Measurements from ENCODE around the gene PTTG1IP. TPM values are rescaled to one million over a fixed set of nuclear protein-coding genes. Genes with fewer than 3 reads are reported as not detected.

Gene PTTG1IP
- total RNA-seq, 1 experiment from 2014 or later, result 136 TPM

DNA sequence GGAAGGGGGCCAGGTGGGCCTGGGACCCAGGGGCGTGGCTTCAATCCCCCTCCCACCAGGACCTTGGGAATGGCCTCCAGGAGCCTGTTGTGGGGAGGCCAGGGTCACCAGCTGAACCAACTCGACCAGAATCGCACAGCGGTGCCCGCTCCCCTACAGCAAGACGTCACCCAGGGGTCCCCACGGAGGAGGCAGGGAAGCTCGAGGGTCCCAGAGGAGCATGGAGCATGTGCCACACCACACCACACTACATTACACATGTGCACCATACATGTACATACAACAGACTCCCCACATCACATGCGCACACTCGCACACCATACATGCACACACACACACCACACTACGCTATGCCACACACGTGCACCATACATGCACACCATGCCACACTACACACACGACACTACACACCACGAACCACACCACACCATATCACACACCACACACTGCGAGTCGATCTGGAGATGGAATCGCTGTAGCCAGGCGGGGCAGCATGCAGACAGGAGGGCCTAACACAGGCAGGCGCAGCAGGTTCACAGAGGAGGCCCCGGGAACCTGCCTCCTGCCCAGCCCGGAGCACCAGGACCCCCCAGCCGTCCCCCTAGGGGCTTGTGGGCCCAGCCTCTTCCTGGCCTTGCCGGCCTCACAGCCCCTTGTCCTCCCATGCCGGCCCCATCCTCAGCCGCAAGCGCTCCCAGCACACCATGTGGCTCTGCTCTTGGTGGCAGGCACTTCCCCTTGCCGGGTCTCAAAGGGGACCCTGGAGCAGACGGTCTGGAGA lies 46.6 kb upstream of the PTTG1IP start:
- intact Hi-C loops (cut with micrococcal nuclease; ENCODE audit: unreplicated experiment), result no loop called here
- TF ChIP-seq, protein P1, sequence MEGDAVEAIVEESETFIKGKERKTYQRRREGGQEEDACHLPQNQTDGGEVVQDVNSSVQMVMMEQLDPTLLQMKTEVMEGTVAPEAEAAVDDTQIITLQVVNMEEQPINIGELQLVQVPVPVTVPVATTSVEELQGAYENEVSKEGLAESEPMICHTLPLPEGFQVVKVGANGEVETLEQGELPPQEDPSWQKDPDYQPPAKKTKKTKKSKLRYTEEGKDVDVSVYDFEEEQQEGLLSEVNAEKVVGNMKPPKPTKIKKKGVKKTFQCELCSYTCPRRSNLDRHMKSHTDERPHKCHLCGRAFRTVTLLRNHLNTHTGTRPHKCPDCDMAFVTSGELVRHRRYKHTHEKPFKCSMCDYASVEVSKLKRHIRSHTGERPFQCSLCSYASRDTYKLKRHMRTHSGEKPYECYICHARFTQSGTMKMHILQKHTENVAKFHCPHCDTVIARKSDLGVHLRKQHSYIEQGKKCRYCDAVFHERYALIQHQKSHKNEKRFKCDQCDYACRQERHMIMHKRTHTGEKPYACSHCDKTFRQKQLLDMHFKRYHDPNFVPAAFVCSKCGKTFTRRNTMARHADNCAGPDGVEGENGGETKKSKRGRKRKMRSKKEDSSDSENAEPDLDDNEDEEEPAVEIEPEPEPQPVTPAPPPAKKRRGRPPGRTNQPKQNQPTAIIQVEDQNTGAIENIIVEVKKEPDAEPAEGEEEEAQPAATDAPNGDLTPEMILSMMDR (IDR thresholded peaks at IDR 0.05; ENCODE audit: unreplicated experiment), result no peak
- no TSS peak for BruUV-seq (replicated peaks)
- Mint-ChIP-seq H3K9me3 (ENCODE audit: low read depth, unreplicated experiment) (no peaks in the 10 kb centered on the region), H3K36me3 (ENCODE audit: insufficient read depth, unreplicated experiment) (no peaks in the 10 kb centered on the region), H3K4me3 (ENCODE audit: low read depth, unreplicated experiment) (no peak overlapping the region), H3K4me1 (ENCODE audit: low read depth, unreplicated experiment) (peaks cover 7% of the 10 kb centered on the region), H3K27ac (ENCODE audit: unreplicated experiment) (no peak overlapping the region), H3K27me3 (ENCODE audit: unreplicated experiment) (peaks cover 55% of the 10 kb centered on the region)
- DNase-seq, result no peak
- CTCF ChIA-PET, result no interaction called here

GRCh38 chr21:44919111-44919912 lies 45.8 kb upstream of the PTTG1IP start:
- Mint-ChIP-seq H3K27me3 (ENCODE audit: unreplicated experiment) (peaks cover 47% of the 10 kb centered on the region), H3K9me3 (ENCODE audit: low read depth, unreplicated experiment) (no peaks in the 10 kb centered on the region), H3K4me3 (ENCODE audit: low read depth, unreplicated experiment) (no peak overlapping the region), H3K4me1 (ENCODE audit: low read depth, unreplicated experiment) (peaks cover 4% of the 10 kb centered on the region), H3K27ac (ENCODE audit: unreplicated experiment) (no peak overlapping the region), H3K36me3 (ENCODE audit: insufficient read depth, unreplicated experiment) (no peaks in the 10 kb centered on the region)
- CTCF ChIA-PET, result no interaction called here
- BruUV-seq (replicated peaks), result no TSS peak
- TF ChIP-seq, protein P1 (IDR thresholded peaks at IDR 0.05; ENCODE audit: unreplicated experiment), result no peak
- intact Hi-C loops (cut with micrococcal nuclease; ENCODE audit: unreplicated experiment), result no loop called here
- no peak for DNase-seq

- H3K36me3 Mint-ChIP-seq (ENCODE audit: insufficient read depth, unreplicated experiment), result no peaks in the 10 kb centered on the region
- intact Hi-C loops (cut with micrococcal nuclease; ENCODE audit: unreplicated experiment), result no loop called here
- TF ChIP-seq, protein P1 (IDR thresholded peaks at IDR 0.05; ENCODE audit: unreplicated experiment), result no peak
- H3K4me1 Mint-ChIP-seq (ENCODE audit: low read depth, unreplicated experiment), result peaks cover 8% of the 10 kb centered on the region
- no TSS peak for BruUV-seq (replicated peaks)
- H3K4me3 Mint-ChIP-seq (ENCODE audit: low read depth, unreplicated experiment), result no peak overlapping the region
- CTCF ChIA-PET, result no interaction called here
- H3K27ac Mint-ChIP-seq (ENCODE audit: unreplicated experiment), result no peak overlapping the region
- H3K27me3 Mint-ChIP-seq (ENCODE audit: unreplicated experiment), result peaks cover 40% of the 10 kb centered on the region
- no peak for DNase-seq
- no peaks in the 10 kb centered on the region for H3K9me3 Mint-ChIP-seq (ENCODE audit: low read depth, unreplicated experiment)
Observed at GRCh38 chr21:44918581-44919033, 45.1 kb upstream of the PTTG1IP start.

DNA sequence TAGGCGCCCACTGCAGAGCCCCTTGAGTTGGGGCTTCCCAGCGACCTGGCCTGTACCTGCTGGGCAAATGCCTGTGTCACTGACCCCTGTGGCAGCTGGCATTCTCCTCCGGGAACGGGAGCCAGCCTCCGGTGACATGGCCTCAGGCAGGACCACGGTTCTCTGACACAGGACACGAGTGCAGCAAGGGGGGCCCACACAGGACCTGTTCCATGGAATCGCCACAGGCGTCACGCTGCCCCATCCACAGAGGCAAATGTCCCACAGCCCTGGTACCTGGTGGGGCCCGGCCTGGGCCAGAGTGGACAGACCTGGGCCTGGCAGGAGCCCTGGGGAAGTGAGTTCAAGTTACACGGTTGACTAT lies 44.6 kb upstream of the PTTG1IP start:
- CTCF ChIA-PET, result no interaction called here
- no peak for DNase-seq
- Mint-ChIP-seq H3K9me3 (ENCODE audit: low read depth, unreplicated experiment) (no peaks in the 10 kb centered on the region), H3K27me3 (ENCODE audit: unreplicated experiment) (peaks cover 35% of the 10 kb centered on the region), H3K36me3 (ENCODE audit: insufficient read depth, unreplicated experiment) (no peaks in the 10 kb centered on the region), H3K4me1 (ENCODE audit: low read depth, unreplicated experiment) (peaks cover 8% of the 10 kb centered on the region), H3K4me3 (ENCODE audit: low read depth, unreplicated experiment) (no peak overlapping the region), H3K27ac (ENCODE audit: unreplicated experiment) (no peak overlapping the region)
- TF ChIP-seq, protein P1 (IDR thresholded peaks at IDR 0.05; ENCODE audit: unreplicated experiment), result no peak
- BruUV-seq (replicated peaks), result no TSS peak
- intact Hi-C loops (cut with micrococcal nuclease; ENCODE audit: unreplicated experiment), result no loop called here
